Left hindlimb (tissue), 1 donor: ENCODE results near the gene ENOX2.
"Not testable (repeated sequence)": the region's sequence is repeated elsewhere in the genome, so short reads cannot be mapped to it uniquely, and the experiment has no call there.

ENCODE experiments used
- DNase-seq: peaks from one replicate; pipeline ENCODE4 v3.0.0-alpha.2; 2018

Gene ENOX2

DNA sequence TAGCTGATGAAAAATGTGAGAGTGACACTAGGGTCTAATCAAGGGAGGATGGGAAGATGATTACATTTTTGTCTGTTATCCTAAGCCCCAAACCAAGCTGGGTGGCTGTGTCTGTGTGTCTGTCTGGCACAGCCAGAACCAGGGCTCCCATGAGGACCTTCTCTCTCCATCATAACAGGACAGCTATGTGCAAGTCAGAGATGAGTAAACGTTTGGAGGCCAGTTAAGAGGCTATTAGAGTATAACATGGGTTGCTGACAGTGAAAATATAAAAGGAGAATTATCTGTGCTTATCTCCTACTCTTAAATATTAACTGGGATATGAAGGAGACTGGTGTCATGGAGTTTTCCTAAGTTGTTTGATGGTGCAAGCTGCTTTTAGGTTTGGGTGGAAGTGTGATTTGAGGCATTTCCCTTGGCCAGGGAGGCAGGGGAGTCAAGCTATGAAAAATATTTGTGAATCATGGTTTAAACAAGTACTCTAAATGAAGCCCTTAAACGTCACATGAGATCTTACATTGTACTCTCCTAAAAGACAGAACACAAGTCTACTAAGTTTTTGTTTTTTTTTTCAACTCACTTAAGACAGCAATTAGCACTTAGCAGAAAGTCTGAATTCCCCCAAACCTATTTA, 156.2 kb downstream of the ENOX2 start:
- DNase-seq, result no peak

DNA sequence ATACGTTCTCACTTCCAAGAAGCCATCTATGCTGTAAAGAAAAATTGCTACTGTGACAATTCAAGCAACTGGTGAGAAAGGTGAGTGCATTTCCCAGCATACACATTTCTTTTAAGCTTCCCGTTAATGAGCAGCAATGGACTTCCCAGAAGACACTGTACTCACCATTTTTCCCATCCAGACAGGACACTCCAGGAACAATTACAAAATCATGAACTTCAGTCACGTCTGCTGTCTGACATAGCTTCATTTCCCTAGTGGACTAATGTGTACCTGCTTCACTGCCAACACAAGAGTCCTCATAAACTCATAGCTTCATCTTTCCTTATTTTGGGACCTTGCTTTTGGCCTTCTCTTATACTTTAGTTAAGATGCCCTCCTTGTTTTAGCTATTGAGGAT, 156.9 kb downstream of the ENOX2 start:
- no peak for DNase-seq

DNA sequence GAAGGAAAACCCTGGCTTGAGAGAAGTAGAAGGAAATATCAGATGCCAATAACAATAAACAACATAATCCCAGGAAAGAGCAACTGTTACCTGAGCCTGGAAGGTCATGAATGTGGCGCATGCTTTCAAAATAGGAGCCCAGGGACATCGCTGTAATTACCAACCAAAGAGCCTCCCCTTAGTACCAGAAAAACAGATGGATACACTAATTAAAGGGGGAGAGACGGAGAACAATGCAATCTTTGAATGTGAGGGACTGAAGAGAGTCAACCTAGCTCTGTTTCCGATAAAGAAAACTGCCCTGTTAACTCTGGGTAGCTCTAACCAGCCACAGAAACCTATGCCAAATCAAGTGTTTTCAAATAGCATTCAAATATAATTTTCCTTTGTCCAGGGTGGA, 161.4 kb downstream of the ENOX2 start:
- no peak for DNase-seq

DNA sequence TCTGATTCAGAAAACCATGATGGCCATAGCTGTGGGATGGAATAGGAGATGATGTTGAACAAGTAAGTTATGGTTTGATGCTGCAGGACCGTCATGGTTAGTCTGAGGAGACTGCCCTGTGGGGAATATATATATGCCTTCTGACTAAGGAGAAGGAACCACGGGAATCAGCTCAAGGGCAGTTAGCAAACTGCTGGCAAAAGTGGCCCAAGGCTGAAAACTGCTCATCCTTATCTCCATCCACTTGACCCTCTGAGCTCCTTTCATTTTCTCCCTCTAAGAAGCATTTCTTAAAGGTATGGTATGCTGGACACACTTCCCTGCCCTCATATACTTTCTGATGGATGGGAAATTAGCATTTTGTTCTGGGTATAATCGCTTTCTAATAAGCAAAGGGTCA, 161.9 kb downstream of the ENOX2 start:
- DNase-seq, result no peak

DNA sequence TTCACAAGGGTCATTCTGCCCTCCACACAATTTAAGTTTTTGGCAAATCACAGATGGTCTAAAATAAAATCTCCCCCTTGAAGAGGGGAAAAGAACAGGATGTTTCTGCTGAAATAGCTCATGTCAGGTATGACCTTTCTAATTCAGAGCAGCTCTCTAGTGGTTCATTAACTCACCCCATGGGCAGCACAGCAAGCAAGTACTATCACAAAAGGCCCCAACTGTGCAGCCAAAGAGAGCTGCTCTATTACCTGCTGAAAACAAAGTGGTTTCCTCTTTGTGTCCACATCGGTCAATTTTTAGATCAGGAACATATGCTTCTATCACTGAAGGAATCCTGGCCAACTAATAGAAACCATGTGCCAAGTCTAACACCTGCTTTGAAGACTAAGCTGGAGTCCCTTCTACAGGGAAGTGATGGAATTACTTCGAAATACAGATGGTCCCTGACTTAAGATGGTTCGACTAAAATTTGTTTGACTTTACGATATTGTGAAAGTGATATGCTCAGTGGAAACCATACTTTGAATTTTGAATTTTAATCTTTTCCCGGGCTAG, 164.3 kb downstream of the ENOX2 start:
- DNase-seq, result no peak

DNA sequence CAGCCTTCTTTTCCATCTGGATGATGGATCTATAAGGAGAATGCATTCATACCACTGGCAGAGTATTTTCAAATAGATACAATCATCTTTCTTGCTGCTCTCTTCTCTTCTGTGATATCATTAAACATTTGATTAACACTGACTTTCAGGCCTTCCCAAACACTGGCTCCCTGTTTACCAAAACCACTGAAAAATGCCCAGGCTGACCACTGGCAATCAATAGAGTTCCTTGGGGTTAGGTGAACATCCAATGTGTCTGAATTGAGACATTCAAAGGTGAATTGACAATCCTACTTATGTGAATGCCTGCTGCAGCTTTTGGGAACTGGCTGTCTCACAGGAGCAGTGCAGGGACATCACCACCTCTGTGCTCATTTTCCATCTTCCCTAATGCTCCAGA, 168.3 kb downstream of the ENOX2 start:
- DNase-seq, result no peak

DNA sequence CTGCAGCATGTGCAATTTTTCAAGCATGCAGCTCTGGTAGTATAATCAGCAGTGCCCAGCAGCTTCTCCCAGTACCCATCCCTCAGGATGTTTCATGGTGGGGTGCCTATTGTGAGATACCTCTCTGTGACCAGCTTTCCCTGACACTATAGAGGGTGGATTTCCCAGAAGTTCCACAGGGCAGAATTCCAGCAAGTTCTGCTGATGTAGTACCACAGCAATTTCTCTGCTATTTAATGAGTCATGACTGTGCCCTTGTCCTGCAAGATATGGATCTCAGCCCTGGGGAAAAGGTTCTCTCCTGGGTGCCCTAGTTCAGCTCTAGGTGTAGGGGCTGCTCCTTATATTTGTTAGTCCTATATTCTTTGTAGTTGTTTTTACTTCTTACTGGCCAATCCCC, 174.8 kb downstream of the ENOX2 start:
- DNase-seq, result no peak

DNA sequence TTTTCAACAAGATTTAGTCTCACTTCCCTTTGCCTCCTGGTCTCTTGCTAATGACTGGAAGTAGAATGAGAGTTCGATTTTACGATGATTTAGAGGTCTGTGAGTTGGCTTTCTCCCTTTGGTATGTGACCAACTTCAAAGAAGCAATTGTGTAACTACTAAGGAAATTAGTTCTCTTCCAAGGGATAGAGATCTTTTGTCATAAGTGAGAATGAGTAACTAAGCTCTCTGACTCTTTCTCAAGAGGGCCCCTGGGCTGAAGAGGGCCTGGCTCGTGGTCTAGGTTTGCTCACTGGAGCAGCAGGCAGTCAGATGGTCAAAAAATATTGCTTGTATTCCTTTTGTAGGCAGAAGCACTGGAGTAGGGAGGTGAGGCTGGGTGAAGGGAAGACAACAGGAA, 176.3 kb downstream of the ENOX2 start:
- no peak for DNase-seq

DNA sequence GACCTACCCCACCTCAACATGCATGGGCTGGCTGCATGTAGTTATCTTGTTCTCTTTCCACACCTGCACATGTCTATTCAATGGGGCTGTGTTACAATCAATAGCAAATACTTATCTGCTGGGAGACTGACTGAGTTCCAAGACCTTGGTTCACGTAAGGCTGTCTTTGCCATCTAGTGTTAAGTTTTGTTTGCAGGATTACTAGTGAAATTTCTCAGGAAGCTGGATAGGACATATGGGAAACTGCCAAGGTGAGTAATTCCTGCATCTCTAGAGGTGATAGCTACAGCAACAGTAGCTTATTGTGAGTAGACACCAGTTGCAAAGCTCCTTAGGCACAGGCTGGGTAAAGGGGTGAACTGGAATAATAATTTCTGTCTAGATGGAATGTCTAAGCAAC, 177.5 kb downstream of the ENOX2 start:
- DNase-seq, result no peak

DNA sequence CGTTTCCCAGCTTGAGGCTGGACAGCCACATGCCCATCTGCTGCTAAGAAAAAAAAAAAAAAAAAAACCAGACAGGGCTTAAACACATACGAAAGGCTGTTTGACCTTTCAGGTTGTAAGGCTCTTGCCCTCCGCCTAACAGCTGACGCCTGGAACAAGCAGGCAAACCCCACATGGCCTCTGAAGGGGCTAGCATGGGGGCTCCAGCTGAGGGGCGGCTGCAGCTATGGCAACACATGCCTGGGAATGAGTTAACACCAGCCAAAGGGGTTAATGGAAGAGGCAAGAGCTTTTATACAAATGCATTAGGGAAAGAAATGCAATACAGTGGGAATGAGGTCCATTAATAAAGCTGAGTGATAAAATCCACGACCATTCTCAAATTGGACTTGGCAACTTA, 183.6 kb downstream of the ENOX2 start:
- no peak for DNase-seq

DNA sequence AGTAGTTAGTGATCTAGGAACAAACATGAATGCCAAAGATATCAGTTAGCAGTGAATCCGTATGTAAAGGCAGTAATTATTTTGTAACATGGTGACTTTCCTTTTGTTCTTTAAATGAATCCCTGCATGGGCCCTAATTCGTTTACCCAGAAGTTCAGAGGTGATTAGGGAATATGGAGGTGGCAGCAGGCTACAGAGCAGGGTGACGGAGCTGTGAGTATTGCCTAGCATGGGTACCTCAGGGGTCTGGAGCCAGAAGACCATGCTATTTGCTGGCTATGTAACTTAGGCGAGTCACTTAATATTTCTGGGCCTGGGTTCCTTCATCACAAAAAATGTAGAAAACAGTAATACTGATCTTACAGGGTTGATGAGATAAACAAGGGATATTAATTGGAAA, 184.9 kb downstream of the ENOX2 start:
- DNase-seq, result no peak

DNA sequence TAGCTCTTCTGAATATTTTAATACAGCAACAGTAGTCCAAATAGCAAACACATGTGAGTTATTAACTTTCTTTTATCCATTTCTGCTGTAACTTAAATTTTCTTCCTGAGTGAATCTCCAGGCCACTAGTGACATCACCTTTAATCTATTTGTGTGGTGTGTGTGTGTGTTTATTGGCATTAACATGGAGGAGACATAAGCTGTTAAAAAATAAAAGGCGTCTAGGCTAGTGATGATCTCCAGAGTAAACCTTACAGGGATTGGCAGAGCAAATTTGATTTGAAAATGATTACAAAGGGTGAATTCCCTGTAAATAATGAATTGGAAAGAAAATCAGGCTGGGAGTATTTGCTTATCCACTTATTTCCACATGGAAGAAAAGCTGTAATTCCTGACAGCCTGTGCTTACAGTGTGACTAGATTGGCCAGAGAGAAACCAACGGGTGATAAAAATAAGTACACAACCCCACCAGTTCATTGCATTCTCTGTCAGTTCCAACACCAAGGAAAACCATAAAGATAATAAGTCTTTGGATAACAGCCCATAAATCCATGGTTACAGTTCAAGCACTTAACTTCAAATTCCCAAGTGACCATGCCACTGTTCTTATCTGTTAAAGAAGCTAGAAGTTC, 186.1 kb downstream of the ENOX2 start:
- no peak for DNase-seq

DNA sequence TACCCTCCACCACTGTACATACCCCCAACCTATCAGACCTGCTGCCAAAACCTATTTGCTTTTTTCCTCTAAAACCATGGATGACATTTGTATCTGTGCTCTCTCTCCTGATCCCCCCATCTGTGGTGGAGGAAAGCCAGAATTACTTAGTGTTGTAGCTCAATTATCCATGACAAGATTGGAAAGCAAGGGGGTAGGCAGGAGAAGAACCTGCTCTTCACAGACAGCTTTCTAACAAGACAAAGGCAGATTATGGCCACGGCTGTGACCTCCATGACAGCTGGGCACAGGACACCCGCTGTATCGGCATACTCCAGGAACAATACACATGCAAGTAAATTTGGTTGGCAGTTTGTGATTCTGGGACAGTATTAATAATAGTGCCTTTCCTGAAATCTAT, 186.7 kb downstream of the ENOX2 start:
- DNase-seq, result no peak

DNA sequence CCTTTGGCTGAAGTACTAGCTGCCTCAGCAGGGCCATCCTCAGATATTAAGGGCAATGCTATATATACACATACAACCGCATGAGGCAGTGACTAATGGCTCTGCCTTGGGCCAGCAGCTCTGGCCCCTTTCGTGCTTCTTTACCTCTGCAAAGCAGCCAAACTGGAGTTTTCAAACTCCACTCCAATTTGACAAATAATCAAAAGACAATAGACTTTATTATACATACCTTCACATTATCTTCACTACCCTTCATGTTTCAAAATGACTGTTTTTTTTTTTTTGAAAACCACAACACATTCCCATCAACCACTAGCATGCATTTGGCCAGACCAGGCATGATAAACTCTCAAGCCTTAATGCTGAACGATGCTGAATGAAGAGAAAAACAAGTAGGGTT, 187.7 kb downstream of the ENOX2 start:
- DNase-seq, result no peak

DNA sequence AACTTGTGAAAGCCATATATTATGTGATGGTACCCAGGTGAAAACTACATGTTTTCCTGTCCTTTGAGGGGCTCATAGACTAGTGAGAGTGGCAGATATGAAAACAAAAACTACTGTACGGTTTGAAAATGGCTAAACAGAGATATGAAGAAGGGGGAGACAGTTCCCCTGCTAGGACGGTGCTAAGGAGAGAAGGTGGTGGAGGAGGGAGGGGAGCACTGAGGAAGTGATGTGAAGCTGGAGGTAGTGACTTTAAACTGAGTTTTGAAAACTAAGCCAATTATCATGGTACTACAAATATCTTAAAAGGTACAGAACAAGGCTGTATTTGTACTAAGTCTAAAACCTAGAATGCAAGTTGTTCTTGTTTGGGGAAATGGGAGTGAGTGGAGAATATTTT, 188.3 kb downstream of the ENOX2 start:
- DNase-seq, result no peak

DNA sequence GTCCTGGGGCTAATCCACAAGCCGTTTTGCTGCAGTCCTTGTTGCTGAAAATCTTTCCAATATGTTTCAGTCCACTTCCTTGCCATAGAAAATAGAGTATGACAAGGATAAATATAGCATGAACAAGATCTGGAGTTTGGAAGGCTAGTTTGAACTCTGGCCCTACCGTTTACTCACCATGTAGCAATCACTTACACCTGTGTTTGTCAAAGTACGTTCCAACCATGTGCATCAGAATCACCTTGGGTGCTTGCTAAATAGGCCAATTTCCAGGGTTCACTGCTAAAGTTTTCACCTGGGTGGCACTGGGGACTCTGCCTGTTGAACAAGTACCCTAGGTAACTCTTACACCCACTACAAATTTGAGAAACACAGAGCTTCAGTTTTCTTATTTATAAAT, 188.9 kb downstream of the ENOX2 start:
- DNase-seq, result no peak

DNA sequence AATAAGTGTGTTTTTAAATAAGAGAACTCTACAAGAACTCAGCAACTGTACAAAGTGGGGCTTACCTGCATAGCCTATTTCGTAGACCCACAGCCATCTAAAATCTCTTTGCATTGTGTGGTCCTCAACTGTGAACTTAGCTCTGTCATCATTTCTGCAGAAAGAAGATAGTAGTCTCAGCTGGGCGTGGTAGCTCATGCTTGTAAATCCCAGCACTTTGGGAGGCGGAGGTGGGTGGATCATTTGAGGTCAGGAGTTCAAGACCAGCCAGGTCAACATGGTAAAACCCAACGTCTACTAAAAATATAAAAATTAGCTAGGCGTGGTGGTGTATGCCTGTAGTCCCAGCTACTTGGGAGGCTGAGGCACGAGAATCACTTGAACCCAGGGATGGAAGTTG, 193.8 kb downstream of the ENOX2 start:
- not testable (repeated sequence) for DNase-seq

DNA sequence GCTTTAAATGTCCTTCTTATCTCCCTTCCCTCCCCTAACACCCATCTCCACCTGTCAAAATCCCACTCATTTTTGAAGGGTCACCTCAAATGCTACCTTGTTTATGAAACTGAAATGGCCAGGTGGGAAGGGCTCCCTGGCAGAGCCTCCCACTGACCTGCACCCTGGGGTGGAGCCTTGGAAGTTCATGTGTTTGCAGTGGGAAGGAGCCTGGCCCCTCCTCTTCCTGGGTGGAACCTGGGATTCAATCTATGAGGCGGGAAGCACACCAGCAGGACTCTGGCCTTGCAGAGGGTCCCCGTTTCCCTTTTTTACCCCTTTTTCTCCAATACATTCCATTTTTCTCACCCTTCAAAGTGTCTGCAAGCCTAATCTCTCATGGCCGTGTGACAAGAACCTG, 197.4 kb downstream of the ENOX2 start:
- DNase-seq, result no peak

DNA sequence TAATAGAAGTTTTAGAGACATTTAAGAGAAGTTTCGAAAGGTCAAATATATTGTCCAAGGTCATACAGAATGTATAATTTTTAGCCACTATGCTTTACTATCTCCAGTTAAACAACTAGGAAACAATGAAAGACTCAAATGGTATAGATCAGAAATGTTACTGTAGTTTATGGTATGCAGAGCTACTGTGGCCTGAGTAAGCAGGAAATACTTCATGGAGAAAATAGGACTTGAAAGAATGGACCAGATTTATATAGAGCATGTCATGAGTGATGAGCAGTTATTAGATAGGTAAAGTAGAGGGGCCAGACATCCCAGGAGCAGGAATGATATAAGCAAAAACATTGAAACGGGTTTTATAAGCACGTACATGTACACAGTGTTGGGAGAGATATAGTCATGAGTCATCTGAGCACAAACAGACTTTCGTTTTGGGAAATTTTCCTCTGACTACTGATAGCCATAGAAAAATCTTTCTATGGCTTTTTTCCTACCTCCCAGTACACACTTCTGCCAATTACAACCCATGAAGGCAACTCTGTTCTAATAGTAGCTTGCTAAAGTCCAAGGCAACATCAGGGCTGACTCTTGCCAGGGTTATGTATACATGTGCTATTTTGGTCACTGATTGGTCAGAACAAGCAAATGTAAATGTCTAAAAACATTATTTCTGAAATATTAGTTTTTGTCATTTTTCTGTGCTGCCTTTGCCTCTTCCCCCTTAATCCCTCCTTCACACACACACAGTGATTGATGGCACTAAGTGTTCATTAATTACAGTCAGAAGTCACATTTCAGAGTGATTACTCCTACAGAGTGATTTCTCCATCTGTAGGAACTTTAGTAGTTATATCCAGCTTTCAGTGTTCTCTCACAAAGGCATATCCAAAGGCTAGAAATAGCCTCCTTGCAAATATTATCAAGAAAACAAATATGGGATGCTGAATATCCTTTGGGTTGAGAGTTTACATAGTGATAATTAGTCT, 198.7 kb downstream of the ENOX2 start:
- DNase-seq, result no peak

DNA sequence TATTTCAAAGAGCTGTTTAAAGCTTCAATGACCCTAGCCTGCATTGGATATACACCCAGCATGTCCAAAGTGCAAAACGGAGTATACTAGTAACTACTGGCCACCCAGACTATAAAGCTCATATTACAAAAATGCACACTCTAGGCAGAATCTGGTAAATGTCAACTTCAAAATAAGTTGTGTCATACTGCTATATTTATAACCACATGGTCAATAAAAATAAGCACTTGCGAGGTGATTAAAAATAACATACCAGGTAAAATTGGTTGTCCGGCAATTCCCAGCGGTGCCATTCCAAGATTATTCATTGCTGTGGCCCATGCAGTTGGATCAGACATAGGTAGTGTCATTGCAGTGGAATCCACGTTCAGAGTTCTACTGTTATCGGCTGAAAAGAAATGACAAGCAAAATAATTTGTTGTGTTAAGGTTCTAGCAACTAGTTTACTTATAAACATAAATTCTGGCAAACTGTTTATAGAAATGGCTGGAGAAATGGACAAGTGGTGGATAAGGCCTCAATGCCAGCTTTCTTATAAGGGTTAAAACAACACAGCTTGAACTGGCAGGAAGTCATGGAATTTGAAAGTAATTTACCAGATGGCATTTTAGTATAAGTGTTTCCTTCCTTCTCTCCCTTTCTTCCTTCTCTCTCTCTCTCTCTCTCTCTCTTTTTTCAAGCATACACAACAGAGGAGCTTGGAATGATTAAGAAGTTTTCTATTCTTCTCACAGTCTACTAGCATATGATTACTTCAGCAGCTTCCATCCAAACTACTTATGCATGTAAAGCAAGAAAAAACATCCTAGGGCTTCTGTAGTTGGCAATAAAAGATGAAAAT, 199.9 kb downstream of the ENOX2 start:
- DNase-seq, result no peak

DNA sequence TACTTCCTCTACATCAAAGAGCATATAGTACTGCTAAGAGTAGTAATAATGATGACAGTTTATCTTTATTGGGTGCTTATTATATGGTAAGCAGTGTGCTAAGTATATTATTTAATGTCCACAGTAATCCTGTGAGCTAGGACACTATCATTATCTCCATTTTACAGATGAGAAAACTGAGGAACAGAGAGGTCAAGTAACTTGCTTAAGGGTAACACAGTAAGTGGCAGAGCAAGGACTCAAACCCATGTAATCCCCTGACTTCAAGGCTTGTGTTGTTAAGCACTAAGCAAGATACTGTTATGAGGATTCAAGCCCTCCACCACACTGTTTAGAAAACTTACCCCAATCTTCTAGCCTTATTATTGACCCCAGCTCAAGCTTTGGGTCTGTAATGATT, 202.4 kb downstream of the ENOX2 start:
- DNase-seq, result no peak

DNA sequence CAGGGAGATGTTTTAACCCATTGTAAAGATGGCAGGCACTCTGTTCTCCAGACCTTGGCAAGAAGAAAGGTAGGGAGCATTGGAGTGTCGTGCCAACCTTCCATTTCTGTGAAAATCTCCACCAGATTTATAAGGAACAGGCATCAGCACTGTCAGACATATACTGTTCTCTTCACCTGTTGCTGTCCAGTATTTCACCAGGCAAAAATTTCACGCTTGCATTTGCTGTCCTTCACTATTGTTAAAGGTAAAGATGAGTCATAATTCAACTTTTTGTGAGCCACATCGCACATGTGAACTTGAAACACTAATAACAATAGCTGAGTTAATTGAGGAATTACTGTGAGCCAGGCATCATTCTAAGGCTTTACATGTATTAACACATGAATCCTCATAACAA, 203.4 kb downstream of the ENOX2 start:
- no peak for DNase-seq

DNA sequence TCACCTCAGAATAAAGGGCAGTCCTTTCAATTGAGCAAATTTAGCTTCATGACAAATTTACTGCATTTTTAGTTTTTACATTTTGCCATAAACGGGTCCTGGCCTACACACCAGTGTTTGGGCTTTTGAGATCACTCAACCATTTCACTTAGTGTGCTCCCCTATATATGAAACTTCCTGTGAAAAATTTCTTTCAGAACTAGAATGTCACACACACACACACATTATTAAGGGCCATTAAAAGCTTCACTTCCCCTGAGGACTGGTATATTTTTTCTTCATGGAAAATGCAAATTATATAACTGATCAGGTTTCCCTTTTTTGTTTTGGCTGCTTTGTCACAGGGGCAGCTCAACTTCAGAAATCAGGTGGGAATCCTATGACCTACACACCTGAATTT, 206.5 kb downstream of the ENOX2 start:
- no peak for DNase-seq
